Gastrocnemius medialis (tissue), 4 donors: ENCODE results near the gene THNSL1.

Source experiments
- CTCF ChIP-seq, 5 experiments: fragments of 450-650 bp in 3 of 5; fragments of 200-600 bp in 2 of 5; sonication (generic) in 2 of 5; IDR thresholded peaks in 4 of 5; conservative IDR thresholded peaks in 1 of 5; 1 replicate in 4 of 5; 2 replicates in 1 of 5; pipeline ENCODE4 v1.5.1; 2016 to 2019; ENCODE audit warnings: antibody characterized with exemption in 5 of 5, mild to moderate bottlenecking in 3 of 5, moderate library complexity in 3 of 5
- POLR2A ChIP-seq, 2 donors: fragments of 450-650 bp; IDR thresholded peaks; one replicate each; pipeline ENCODE4 v1.6.1; 2017; ENCODE audit warnings: antibody characterized with exemption in 2 of 2, mild to moderate bottlenecking in 2 of 2, moderate library complexity in 2 of 2

GRCh38 chr10:25029519-25029918 is 13.1 kb downstream of the THNSL1 start:
- TF ChIP-seq CTCF (IDR thresholded peaks at IDR 0.05 in 4 of 5, conservative IDR thresholded peaks at IDR 0.05 in 1 of 5) (no peak), POLR2A (IDR thresholded peaks at IDR 0.05) (no peak)
